Testis (tissue), 3 donors: ENCODE results near the gene DZANK1. TPM values are rescaled to one million over a fixed set of nuclear protein-coding genes. Genes with fewer than 3 reads are reported as not detected.

Source experiments
- DNase-seq: peaks from one replicate; pipeline ENCODE4 v3.0.0-alpha.2; 2019
- H3K27ac ChIP-seq, 2 donors: fragments of 200-600 bp; sonication (generic); one replicate each; pipeline ENCODE4 v1.5.1; 2019
- H3K27me3 ChIP-seq: fragments of 200-600 bp; sonication (generic); one replicate; pipeline ENCODE4 v1.5.1; 2019
- H3K36me3 ChIP-seq: fragments of 200-600 bp; sonication (generic); one replicate; pipeline ENCODE4 v1.5.1; 2017; ENCODE audit warnings: low read depth; ENCODE audit errors: missing control alignments
- H3K4me1 ChIP-seq: fragments of 200-600 bp; sonication (generic); one replicate; pipeline ENCODE4 v1.5.1; 2019
- H3K4me3 ChIP-seq, 2 donors: fragments of 200-600 bp; sonication (generic); one replicate each; pipeline ENCODE4 v1.5.1; 2017 to 2019
- H3K9me3 ChIP-seq: fragments of 200-600 bp; sonication (generic); one replicate; pipeline ENCODE4 v1.5.1; 2017
- CTCF ChIP-seq, 3 experiments: fragments of 450-650 bp in 2 of 3; fragments of 200-600 bp in 1 of 3; sonication (generic) in 1 of 3; IDR thresholded peaks; one replicate each; pipeline ENCODE4 v1.5.1; 2016 to 2019; ENCODE audit warnings: antibody characterized with exemption in 3 of 3, mild to moderate bottlenecking in 2 of 3, moderate library complexity in 1 of 3
- POLR2A ChIP-seq: fragments of 450-650 bp; IDR thresholded peaks from one replicate; pipeline ENCODE4 v1.6.1; 2017; ENCODE audit warnings: antibody characterized with exemption, mild to moderate bottlenecking, moderate library complexity
- WGBS, 2 donors: methylation state at CpG; one replicate each; pipeline ENCODE4 v1.1.5; 2018; 5-methylcytosine and 5-hydroxymethylcytosine counted together
- intact Hi-C: fragments of 100-400 bp; cut with DNase I; formaldehyde crosslinking; loops from one replicate; pipeline ENCODE4 v1.15.1; 2023; ENCODE audit warnings: low total_unique reads
- polyA plus RNA-seq: library from polyadenylated mRNA; stranded (reverse); fragments of 350-450 nt; fragmentation: Illumina TruSeq; extraction: RNeasy Lipid Tissue Mini Kit (QIAGEN cat#74804); gene quantifications from one replicate; pipeline ENCODE4 v1.2.3, GENCODE V29; 2014; ENCODE audit warnings: low read depth, low replicate concordance; ENCODE audit not compliant: insufficient read depth
- total RNA-seq, 2 donors: library from RNA; depleted of rRNA; stranded (reverse); fragments of >200 nt; gene quantifications; one replicate each; pipeline ENCODE4 v1.2.3, GENCODE V29; 2016

Gene DZANK1
- total and polyA plus RNA-seq, 3 donors from 2014 or later = 10.2 to 12.1 (median 11.6) TPM

GRCh38 chr20:18481596-18481995 is 14.8 kb upstream of the DZANK1 start:
- Histone ChIP-seq H3K4me3 (no peak overlapping the region), H3K4me1 (no peaks in the 10 kb centered on the region), H3K9me3 (no peaks in the 10 kb centered on the region), H3K36me3 (no peaks in the 10 kb centered on the region), H3K27me3 (no peaks in the 10 kb centered on the region), H3K27ac (no peak overlapping the region)
- no peak for DNase-seq
- TF ChIP-seq POLR2A (no peak), CTCF (IDR thresholded peaks at IDR 0.05) (no peak)
- WGBS, 2 donors = 84 to 94% methylated on average over 4 of the region's 4 CpGs
- intact Hi-C loops = no loop called here

GRCh38 chr20:18477821-18478220 is 11.0 kb upstream of the DZANK1 start:
- intact Hi-C loops = no loop called here
- no peaks in the 10 kb centered on the region for H3K9me3 ChIP-seq
- WGBS, 2 donors = 77 to 91% methylated on average over 1 of the region's 1 CpG
- no peak overlapping the region for H3K4me3 ChIP-seq
- TF ChIP-seq POLR2A = no peak
- no peak for TF ChIP-seq CTCF (IDR thresholded peaks at IDR 0.05)
- H3K36me3 ChIP-seq = no peaks in the 10 kb centered on the region
- H3K4me1 ChIP-seq = no peaks in the 10 kb centered on the region
- H3K27ac ChIP-seq = no peak overlapping the region
- no peaks in the 10 kb centered on the region for H3K27me3 ChIP-seq
- no peak for DNase-seq

DNA sequence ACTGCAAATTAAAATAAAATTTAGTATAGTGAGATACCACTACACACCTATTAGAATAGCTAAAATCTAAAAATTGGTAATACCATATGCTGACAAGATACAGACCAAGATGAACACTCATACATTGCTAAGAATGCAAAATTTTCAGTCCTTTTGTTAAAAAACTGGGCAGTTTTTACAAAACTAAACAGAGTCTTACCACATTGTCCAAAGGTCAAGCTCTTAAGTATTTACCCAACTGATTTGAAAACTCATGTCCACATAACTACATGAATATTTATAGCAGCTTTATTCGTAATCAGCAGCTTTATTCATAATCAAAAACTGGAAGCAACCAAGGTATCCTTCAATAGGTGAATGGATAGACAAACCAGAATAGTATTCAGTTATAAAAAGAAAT is 10.4 kb upstream of the DZANK1 start:
- intact Hi-C loops = no loop called here
- no peak for DNase-seq
- Histone ChIP-seq H3K27ac (no peak overlapping the region), H3K9me3 (no peaks in the 10 kb centered on the region), H3K36me3 (no peaks in the 10 kb centered on the region), H3K27me3 (no peaks in the 10 kb centered on the region), H3K4me3 (no peak overlapping the region), H3K4me1 (no peaks in the 10 kb centered on the region)
- 94 to 95% methylated on average over 1 of the region's 1 CpG for WGBS, 2 donors
- TF ChIP-seq CTCF (IDR thresholded peaks at IDR 0.05) (no peak), POLR2A (no peak)

DNA sequence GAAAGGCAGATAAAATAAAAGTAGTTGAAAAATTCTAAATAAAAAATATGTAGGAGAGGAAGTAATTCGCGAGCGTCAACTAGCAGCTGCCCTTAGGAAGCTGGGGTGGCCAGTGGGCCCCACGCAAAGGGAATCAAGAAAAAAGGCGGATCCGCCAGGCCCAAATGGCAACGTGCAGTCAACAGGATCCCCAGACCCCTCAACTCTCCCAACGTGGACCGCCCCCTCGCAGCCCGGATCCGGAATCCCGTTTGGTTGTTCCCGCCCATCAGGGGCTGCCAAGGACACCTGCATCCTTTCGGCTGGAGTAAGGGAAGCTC is 296 bp downstream of the DZANK1 start:
- peaks cover 11% of the 10 kb centered on the region for H3K4me1 ChIP-seq
- intact Hi-C loops = no loop called here
- WGBS, 2 donors = 0% methylated on average over 15 of the region's 15 CpGs
- no peak for DNase-seq
- H3K27me3 ChIP-seq = no peaks in the 10 kb centered on the region
- TF ChIP-seq CTCF (IDR thresholded peaks at IDR 0.05) = no peak
- H3K36me3 ChIP-seq = no peaks in the 10 kb centered on the region
- H3K9me3 ChIP-seq = no peaks in the 10 kb centered on the region
- peak overlapping the region in 1 of 2 donors; percentile 92 for H3K27ac ChIP-seq
- H3K4me3 ChIP-seq = peak overlapping the region; percentile 84 to 91

DNA sequence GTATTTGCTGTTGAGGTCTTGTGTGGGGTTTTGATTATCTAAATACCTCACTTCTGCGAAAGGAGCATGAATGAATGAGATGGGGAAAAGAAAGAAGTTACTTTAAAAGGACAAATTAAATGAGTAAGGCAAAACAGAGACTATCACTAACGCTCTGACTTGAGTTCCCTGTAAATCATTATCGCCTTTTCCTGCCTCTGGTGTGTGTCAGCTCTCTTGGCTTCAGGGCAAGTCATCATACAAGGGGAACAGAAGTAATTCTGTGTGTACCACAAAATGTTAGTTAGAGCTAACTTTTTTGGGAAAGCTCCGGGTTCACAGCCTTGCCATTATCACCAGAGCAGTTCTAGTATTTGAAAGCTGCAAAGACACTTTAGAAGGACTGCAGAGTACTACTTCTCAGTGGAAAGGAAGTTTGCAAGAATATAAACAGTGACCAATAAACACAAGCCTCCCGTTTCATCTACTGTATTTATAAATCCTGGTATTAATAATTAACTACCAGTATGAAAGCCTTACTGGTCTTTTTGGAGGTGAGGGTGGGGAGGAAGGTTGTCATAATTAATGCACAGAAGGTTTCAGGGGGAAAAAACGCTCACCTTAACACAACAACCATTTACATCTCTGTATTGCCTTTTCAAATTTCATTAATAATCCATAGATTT is 1.2 kb downstream of the DZANK1 start:
- no peak overlapping the region for H3K27ac ChIP-seq
- no peak for DNase-seq
- TF ChIP-seq POLR2A (no peak), CTCF (IDR thresholded peaks at IDR 0.05) (no peak)
- H3K27me3 ChIP-seq = no peaks in the 10 kb centered on the region
- H3K36me3 ChIP-seq = no peaks in the 10 kb centered on the region
- 52% methylated on average over 6 of the region's 6 CpGs for WGBS, 2 donors
- H3K4me3 ChIP-seq = peak overlapping the region in 1 of 2 donors; percentile 84
- peaks cover 11% of the 10 kb centered on the region for H3K4me1 ChIP-seq
- no peaks in the 10 kb centered on the region for H3K9me3 ChIP-seq
- intact Hi-C loops = no loop called here
